ENCODE measurements around the gene SUMF2. TPM values are rescaled to one million over a fixed set of nuclear protein-coding genes. Genes with fewer than 3 reads are reported as not detected.
"Not testable (repeated sequence)": the region's sequence is repeated elsewhere in the genome, so short reads cannot be mapped to it uniquely, and the experiment has no call there.

Gene SUMF2
- 107 and 109 TPM in 2 replicates for total RNA-seq (2014; rRNA removed; shearing (Covaris generic))

- peak; percentile 98 for DNase-seq
- Histone ChIP-seq H3K36me3 (replicated peaks; ENCODE audit: control insufficient read depth, insufficient read depth, low read length) (peaks cover 17% of the 10 kb centered on the region), H3K4me3 (ENCODE audit: insufficient read depth, low read depth, low read length) (peak within 1 kb of the TSS; percentile 94), H3K27me3 (ENCODE audit: control insufficient read depth, insufficient read depth, low read length) (no peaks in the 10 kb centered on the region)
Observed at GRCh38 chr7:56063882-56064625, at the start of gene SUMF2. Gene SUMF2 (plus strand): TSS chr7:56064286. CDS start chr7:56064312, 26 bp downstream.

DNA sequence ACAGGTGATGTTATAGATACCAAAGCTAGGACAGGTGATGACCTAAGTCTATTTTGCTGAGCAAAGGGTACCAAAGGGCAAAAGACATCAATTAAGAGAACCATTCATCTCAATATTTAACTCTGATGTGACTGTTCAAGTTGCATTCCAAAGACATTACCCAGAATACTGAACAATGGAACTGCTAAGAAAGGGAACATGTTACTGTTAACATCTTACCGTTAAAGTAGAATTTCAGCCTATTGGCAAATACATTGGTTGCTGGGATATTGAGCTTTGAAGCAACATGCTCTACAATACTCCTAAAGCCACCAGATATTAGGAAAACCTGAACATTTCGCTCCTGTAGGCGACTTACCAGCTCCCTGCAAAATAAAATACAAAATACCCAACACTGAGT, 47.1 kb upstream of the SUMF2 start:
- not testable (repeated sequence) for H3K4me3 ChIP-seq (ENCODE audit: insufficient read depth, low read depth, low read length); H3K27me3 ChIP-seq (ENCODE audit: control insufficient read depth, insufficient read depth, low read length); DNase-seq
- peaks cover 15% of the 10 kb centered on the region for H3K36me3 ChIP-seq (replicated peaks; ENCODE audit: control insufficient read depth, insufficient read depth, low read length)

- no peak overlapping the region for H3K4me3 ChIP-seq (ENCODE audit: insufficient read depth, low read depth, low read length)
- DNase-seq, result no peak
- no peaks in the 10 kb centered on the region for H3K27me3 ChIP-seq (ENCODE audit: control insufficient read depth, insufficient read depth, low read length)
- peaks cover 8% of the 10 kb centered on the region for H3K36me3 ChIP-seq (replicated peaks; ENCODE audit: control insufficient read depth, insufficient read depth, low read length)
Observed at GRCh38 chr7:56019501-56019900, 44.6 kb upstream of the SUMF2 start.

GRCh38 chr7:56023500-56023899, 40.6 kb upstream of the SUMF2 start:
- no peak overlapping the region for H3K4me3 ChIP-seq (ENCODE audit: insufficient read depth, low read depth, low read length)
- no peaks in the 10 kb centered on the region for H3K27me3 ChIP-seq (ENCODE audit: control insufficient read depth, insufficient read depth, low read length)
- no peak for DNase-seq
- H3K36me3 ChIP-seq (replicated peaks; ENCODE audit: control insufficient read depth, insufficient read depth, low read length), result peaks cover 12% of the 10 kb centered on the region

DNA sequence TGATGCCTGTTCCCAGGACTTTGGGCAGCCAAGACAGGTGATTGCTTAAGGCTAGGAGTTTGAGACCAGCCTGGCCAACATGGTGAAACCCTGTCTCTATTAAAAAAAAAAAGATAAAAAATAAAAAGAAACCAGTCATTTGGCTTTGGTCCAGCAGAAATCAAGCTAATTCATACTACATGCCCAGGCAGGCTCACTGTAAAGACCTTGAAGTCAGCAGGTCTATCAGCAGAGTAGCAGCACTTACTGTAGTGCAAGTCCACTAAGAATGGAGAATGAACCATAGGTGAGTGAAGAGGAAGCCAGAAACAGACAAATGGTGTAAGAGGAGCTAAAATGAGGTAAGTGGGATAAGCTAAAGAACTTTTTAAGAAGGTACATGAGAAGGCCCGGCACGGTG, 37.5 kb upstream of the SUMF2 start:
- H3K4me3 ChIP-seq (ENCODE audit: insufficient read depth, low read depth, low read length), result no peak overlapping the region
- DNase-seq, result no peak
- H3K27me3 ChIP-seq (ENCODE audit: control insufficient read depth, insufficient read depth, low read length), result no peaks in the 10 kb centered on the region
- peaks cover 12% of the 10 kb centered on the region for H3K36me3 ChIP-seq (replicated peaks; ENCODE audit: control insufficient read depth, insufficient read depth, low read length)

- Histone ChIP-seq H3K36me3 (replicated peaks; ENCODE audit: control insufficient read depth, insufficient read depth, low read length) (peaks cover 12% of the 10 kb centered on the region), H3K27me3 (ENCODE audit: control insufficient read depth, insufficient read depth, low read length) (no peaks in the 10 kb centered on the region), H3K4me3 (ENCODE audit: insufficient read depth, low read depth, low read length) (no peak overlapping the region)
- no peak for DNase-seq
Observed at GRCh38 chr7:56028942-56029630, 35.0 kb upstream of the SUMF2 start.

- Histone ChIP-seq H3K36me3 (replicated peaks; ENCODE audit: control insufficient read depth, insufficient read depth, low read length) (peaks cover 12% of the 10 kb centered on the region), H3K27me3 (ENCODE audit: control insufficient read depth, insufficient read depth, low read length) (no peaks in the 10 kb centered on the region), H3K4me3 (ENCODE audit: insufficient read depth, low read depth, low read length) (no peak overlapping the region)
- no peak for DNase-seq
Observed at GRCh38 chr7:56030340-56030739, 33.7 kb upstream of the SUMF2 start.

- H3K27me3 ChIP-seq (ENCODE audit: control insufficient read depth, insufficient read depth, low read length); H3K4me3 ChIP-seq (ENCODE audit: insufficient read depth, low read depth, low read length); DNase-seq: not testable (repeated sequence)
- H3K36me3 ChIP-seq (replicated peaks; ENCODE audit: control insufficient read depth, insufficient read depth, low read length), result peaks cover 11% of the 10 kb centered on the region
Observed at GRCh38 chr7:56031556-56031955, 32.5 kb upstream of the SUMF2 start.

DNA sequence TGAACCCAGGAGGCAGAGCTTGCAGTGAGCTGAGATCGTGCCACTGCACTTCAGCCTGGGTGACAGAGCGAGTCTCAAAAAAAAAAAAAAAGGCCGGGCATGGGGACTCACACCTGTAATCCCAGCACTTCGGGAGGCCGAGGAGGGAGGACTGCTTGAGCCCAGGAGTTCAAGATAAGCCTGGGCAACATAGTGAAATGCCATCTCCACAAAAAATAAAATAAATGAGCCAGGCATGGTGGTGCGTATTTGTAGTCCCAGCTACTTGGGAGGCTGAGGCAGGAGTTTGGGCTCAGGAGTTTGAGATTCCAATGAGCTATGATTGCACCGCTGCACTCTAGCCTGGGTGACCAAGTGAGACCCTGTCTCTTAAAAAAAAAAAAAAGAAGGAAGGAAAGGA, 31.5 kb upstream of the SUMF2 start:
- not testable (repeated sequence) for H3K27me3 ChIP-seq (ENCODE audit: control insufficient read depth, insufficient read depth, low read length); DNase-seq; H3K4me3 ChIP-seq (ENCODE audit: insufficient read depth, low read depth, low read length)
- peaks cover 10% of the 10 kb centered on the region for H3K36me3 ChIP-seq (replicated peaks; ENCODE audit: control insufficient read depth, insufficient read depth, low read length)

DNA sequence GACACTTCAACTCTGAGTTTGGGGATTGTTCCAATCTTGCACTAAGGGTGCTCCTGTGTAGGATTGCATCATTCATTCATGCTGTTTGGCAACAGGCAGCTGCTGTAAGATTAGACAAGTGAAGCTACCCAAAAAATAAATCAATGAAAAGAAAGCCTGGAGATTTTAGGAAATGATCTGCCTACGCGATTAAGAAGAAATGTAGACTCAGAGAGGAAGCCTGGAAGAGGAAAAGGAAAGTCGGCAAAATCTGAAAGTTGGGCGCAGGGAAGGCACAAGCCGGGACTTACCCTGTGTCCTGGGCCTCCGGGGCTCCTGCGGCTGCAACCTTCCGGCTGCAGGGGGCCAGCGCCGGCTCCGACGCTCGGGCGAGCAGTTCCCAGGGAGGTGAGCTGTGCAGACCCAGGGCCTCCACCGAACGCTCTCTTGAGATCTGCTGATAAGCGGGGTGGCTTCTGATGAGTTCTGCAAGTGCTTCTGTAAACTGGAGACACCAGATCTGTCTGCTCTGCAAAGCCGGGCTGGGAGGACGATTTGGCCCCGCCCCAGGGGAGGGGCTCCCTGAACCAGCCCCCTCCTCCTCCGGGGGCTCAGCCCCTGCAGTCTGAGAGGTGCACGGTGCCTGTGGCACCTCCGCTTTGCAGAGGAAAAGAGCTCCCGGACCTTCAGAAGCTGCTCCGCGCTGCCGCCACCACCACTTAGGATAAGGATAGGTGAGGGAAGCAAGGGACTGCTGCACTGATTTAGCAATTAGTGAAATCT, 30.2 kb upstream of the SUMF2 start:
- peak overlapping the region; percentile 76 for H3K4me3 ChIP-seq (ENCODE audit: insufficient read depth, low read depth, low read length)
- H3K27me3 ChIP-seq (ENCODE audit: control insufficient read depth, insufficient read depth, low read length), result no peaks in the 10 kb centered on the region

GRCh38 chr7:56040730-56041129, 23.4 kb upstream of the SUMF2 start:
- no peak overlapping the region for H3K4me3 ChIP-seq (ENCODE audit: insufficient read depth, low read depth, low read length)
- H3K36me3 ChIP-seq (replicated peaks; ENCODE audit: control insufficient read depth, insufficient read depth, low read length), result no peaks in the 10 kb centered on the region; the same call in none of the 2 replicates
- no peaks in the 10 kb centered on the region for H3K27me3 ChIP-seq (ENCODE audit: control insufficient read depth, insufficient read depth, low read length)
- no peak for DNase-seq

More for the DNA sequence above, 30.2 kb upstream of the SUMF2 start:
- DNase-seq, result peak; percentile 97
- H3K36me3 ChIP-seq (replicated peaks; ENCODE audit: control insufficient read depth, insufficient read depth, low read length), result peaks cover 4% of the 10 kb centered on the region

GRCh38 chr7:56045758-56046157, 18.3 kb upstream of the SUMF2 start:
- H3K27me3 ChIP-seq (ENCODE audit: control insufficient read depth, insufficient read depth, low read length); DNase-seq; H3K4me3 ChIP-seq (ENCODE audit: insufficient read depth, low read depth, low read length); H3K36me3 ChIP-seq (replicated peaks; ENCODE audit: control insufficient read depth, insufficient read depth, low read length): not testable (repeated sequence)

DNA sequence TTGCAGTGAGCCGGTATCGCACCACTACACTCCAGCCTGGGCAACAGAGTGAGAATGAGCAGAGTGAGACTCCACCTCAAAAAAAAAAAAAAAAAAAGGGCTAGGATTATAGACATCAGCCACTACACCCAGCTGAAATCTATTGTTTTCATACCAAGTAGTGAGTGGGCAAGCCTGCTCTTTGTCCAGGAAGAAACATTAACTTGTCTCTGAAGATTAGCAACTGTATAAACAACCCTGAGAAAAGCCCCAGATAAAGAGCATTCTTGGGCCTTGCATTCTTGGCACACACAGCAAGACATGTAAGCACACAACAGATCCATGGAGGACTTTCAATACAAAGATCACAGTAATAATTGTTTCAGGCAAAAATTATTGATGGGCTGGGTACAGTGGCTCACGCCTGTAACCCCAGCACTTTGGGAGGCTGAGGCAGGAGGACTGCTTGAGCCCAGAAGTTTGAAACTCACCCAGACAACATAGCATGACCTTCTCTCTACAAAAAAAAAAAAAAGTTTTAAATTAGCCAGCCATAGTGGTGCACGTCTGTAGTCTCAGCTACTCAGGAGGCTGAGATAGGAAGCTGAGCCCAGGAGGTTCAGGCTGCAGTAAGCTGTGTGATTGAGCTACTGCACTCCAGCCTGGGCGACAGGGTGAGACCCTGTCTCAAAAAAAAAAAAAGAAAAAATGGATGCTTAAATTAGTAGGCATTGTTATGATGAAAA, 17.2 kb upstream of the SUMF2 start:
- no peaks in the 10 kb centered on the region for H3K27me3 ChIP-seq (ENCODE audit: control insufficient read depth, insufficient read depth, low read length)
- DNase-seq, result no peak
- no peak overlapping the region for H3K4me3 ChIP-seq (ENCODE audit: insufficient read depth, low read depth, low read length)
- no peaks in the 10 kb centered on the region; the same call in 1 of the 2 replicates for H3K36me3 ChIP-seq (replicated peaks; ENCODE audit: control insufficient read depth, insufficient read depth, low read length)

DNA sequence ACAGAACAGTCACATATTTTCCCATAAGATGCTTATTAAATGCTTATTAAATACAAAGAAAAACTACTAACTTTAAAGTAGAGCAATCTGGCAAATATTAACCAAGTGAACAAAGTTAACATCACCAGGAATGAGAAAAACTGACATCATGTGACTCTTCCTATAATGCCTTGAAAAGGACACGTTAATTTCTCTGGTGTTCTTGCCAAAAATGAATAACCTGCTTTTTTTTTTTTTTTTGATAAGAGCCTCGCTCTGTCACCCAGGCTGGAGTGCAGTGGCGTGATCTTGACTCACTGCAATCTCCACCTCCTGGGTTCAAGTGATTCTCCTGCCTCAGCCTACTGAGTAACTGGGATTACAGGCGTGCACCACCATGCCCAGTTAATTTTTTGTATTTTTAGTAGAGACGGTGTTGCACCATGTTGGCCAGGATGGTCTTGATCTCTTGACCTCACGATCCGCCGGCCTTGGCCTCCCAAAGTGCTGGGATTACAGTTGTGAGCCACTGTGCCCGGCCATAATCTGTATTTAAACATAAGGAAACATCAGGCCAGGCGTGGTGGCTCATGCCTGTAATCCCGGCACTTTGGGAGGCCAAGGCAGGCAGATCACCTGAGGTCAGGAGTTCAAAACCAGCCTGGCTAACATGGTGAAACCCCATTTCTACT, 16.5 kb upstream of the SUMF2 start:
- DNase-seq; H3K4me3 ChIP-seq (ENCODE audit: insufficient read depth, low read depth, low read length); H3K36me3 ChIP-seq (replicated peaks; ENCODE audit: control insufficient read depth, insufficient read depth, low read length); H3K27me3 ChIP-seq (ENCODE audit: control insufficient read depth, insufficient read depth, low read length): not testable (repeated sequence)
